PC-3 (cell line): ENCODE data around the gene ADRM1.

Source experiments
- EZH2 ChIP-seq: fragments of 300-600 bp; sonication (generic); IDR thresholded peaks from one replicate; pipeline ENCODE4 v1.6.1; 2017; ENCODE audit warnings: antibody characterized with exemption, mild to moderate bottlenecking, low read length; ENCODE audit not compliant: unreplicated experiment
- TF ChIP-seq, protein P1 (sequence below): fragments of 300-600 bp; sonication (generic); conservative IDR thresholded peaks from 2 replicates; pipeline ENCODE4 v1.5.1; 2017; ENCODE audit warnings: antibody characterized with exemption, low read depth, mild to moderate bottlenecking, low read length

DNA sequence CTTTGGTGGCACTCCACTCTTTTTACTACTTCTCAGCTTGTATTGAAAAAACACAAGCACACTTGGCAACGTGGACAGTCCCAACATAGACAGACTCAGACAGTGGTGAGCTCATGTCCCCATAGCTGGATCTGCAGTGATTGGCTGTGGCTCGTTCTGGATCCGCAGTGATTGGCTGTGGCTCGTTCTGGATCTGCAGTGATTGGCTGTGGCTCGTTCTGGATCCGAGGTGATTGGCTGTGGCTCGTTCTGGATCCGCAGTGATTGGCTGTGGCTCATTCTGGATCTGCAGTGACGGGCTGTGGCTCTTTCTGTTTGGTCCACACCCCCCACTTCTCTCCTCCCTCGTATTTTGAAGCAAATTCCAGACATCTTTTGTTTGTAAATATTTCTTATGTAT lies 36.5 kb upstream of the ADRM1 start:
- no peak for TF ChIP-seq EZH2
- TF ChIP-seq, protein P1, sequence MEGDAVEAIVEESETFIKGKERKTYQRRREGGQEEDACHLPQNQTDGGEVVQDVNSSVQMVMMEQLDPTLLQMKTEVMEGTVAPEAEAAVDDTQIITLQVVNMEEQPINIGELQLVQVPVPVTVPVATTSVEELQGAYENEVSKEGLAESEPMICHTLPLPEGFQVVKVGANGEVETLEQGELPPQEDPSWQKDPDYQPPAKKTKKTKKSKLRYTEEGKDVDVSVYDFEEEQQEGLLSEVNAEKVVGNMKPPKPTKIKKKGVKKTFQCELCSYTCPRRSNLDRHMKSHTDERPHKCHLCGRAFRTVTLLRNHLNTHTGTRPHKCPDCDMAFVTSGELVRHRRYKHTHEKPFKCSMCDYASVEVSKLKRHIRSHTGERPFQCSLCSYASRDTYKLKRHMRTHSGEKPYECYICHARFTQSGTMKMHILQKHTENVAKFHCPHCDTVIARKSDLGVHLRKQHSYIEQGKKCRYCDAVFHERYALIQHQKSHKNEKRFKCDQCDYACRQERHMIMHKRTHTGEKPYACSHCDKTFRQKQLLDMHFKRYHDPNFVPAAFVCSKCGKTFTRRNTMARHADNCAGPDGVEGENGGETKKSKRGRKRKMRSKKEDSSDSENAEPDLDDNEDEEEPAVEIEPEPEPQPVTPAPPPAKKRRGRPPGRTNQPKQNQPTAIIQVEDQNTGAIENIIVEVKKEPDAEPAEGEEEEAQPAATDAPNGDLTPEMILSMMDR = no peak
